ENCODE measurements around the gene LDLRAD2. TPM values are rescaled to one million over a fixed set of nuclear protein-coding genes. Genes with fewer than 3 reads are reported as not detected.
"Not testable (repeated sequence)": the region's sequence is repeated elsewhere in the genome, so short reads cannot be mapped to it uniquely, and the experiment has no call there.

Gene LDLRAD2
- total RNA-seq, 2 donors from 2014 or later: 0.08 TPM; not detected in 1

DNA sequence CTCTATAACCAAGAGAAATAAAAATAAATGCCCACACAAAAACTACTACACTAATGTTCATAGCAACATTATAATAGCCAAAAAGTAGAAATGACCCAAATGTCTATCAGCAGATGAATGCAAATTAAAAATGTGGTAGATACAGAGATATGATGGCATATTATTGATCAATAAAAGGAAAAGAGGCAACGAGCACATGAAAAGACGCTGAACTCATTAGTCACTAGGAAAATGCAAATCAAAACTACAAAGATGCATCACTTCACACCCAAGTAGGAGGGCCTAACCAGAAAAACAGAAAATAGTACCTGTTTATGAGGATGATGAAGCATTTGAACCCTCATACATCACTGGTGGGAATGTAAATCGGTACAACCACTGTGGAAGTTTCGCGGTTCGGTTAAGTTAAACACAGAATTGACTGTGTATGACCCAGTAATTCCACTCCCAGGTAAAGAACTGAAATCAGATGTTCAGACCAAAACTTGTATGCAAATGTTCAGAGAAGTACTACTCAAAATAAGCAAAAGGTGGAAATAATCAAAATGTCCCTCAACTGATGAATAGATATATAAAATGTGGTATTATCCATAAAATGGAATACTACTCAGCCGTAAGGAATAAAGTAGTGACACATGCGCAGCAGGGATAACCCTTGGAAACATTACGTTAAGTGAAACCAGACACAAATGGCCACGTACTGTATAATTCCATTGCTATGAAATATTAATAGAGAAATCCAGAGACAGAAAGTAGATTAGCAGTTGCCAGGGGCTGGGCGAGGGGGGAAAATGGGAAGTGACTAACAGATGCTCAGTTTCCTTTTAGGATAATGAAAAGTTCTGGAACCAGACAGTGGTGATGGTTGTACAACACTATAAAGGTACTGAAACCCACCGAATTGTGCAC lies 32.2 kb upstream of the LDLRAD2 start:
- peak in 1 of 2 donors; percentile 54 for DNase-seq (ENCODE audit: low spot score in 2 of 2)
- ATAC-seq: peak; percentile 59 to 74
- Mint-ChIP-seq H3K9me3 (no peaks in the 10 kb centered on the region), H3K27ac (peak overlapping the region; percentile 95 to 98), H3K36me3 (peaks cover 22 to 37% of the 10 kb centered on the region in 2 donors)

DNA sequence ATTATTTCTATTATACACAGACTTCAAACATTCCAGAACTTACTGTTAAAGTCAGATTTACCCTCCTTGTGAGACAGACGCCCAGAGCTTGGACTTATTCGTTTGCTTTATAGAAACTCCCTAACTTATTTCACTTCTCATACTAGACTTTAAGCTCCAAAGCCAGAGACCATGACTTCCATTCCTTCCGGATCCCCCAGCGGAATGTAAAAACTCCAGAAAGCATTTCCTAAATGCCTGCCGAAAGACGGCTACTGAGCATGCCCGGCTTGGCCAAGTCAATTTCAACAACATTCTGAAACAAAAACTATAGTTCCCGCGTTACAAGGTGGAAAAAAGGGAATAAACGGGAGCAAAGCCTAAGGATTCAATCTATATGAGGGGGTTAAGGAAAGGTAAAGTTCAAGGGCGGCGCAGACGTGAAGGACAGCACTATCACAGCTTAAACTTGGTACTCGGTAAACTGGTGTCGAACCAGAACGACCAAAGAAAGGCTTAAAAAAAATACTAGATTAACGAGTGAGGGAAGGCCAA lies 30.2 kb upstream of the LDLRAD2 start:
- Mint-ChIP-seq H3K36me3 (peaks cover 22 to 37% of the 10 kb centered on the region in 2 donors), H3K9me3 (no peaks in the 10 kb centered on the region), H3K27ac (peak overlapping the region; percentile 93 to 99)
- ATAC-seq: peak in 1 of 2 donors; percentile 6
- DNase-seq (ENCODE audit: low spot score in 2 of 2): peak in 1 of 2 donors; percentile 20

DNA sequence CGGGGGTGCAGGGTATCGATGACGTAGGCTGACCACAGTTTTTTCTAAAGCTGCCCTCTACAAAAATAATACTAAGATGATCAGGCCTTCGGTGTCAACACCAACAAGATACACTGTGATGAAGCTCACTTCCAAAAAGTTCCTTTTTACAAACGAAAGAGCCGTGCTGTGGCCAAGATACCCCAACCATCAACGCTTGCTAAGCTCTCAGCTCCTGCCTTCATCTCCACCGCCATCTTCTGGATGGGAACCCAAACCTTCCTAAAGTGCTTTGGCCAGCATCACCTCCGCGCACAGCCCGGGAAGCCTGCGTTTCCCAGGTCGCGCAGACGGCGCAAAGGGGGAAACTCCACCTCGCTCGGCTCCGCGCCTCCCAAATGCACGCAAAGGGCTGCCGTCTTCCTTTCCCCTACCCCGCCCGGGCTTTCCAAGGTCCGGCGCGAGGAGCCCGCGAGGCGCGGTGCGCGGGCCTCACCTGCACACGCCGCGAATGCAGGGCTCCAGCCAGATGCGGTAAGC lies 29.7 kb upstream of the LDLRAD2 start:
- Mint-ChIP-seq H3K9me3 (no peaks in the 10 kb centered on the region), H3K27ac (peak overlapping the region; percentile 93 to 99), H3K36me3 (peaks cover 19 to 33% of the 10 kb centered on the region in 2 donors)
- ATAC-seq: peak; percentile 12 to 15
- peak; percentile 53 to 71 for DNase-seq (ENCODE audit: low spot score in 2 of 2)

DNA sequence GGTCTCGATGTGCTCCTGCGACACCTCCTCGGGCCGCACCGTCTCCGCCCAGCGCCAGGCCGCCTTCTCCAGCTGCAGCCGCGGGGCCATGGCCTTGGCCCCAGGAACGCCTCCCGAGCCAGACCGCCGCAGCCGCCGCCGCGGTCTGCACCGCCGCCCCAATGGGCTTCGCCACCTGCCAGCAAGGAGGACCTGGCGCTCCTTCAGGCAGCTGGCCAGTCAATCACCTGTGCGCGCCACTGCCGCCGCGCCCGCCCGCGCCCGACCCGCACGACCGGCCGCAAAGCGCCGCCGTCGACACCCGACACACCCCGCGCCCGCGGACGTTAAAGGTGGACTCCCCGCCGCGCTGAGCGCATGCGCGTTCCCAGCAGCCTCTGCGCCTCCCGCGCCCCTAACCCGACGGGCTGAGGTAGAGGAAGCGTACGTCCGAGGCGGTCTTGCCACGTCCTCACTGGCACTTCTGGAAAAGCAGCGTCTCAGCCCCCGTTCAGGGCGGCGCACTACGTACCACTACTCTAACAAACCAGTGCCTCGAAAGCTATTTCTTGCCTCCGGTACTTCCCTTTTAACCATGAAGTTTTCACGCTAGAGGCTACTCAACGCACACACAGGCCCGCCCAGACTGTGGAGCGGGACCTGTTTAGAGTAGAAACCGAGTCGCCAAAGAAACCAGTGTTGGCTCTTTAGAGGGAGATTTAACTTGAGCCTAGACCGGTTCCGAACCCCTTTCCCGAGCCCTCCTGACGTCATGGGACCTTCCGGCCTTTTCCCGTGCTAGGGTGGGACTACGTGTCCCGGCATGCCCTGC lies 29.0 kb upstream of the LDLRAD2 start, which contains the start of gene USP48:
Gene USP48, minus strand, starts transcription at position 282 of the 811 bp plus-strand sequence. Its CDS starts 192 bp downstream, at position 90.
- ATAC-seq (peak; percentile 78 to 79), DNase-seq (ENCODE audit: low spot score in 2 of 2) (peak; percentile 97 to 98)
- Mint-ChIP-seq H3K27ac (peak within 1 kb of the TSS; percentile 99 to 100), H3K9me3 (no peaks in the 10 kb centered on the region), H3K36me3 (peaks cover 17 to 26% of the 10 kb centered on the region in 2 donors)

DNA sequence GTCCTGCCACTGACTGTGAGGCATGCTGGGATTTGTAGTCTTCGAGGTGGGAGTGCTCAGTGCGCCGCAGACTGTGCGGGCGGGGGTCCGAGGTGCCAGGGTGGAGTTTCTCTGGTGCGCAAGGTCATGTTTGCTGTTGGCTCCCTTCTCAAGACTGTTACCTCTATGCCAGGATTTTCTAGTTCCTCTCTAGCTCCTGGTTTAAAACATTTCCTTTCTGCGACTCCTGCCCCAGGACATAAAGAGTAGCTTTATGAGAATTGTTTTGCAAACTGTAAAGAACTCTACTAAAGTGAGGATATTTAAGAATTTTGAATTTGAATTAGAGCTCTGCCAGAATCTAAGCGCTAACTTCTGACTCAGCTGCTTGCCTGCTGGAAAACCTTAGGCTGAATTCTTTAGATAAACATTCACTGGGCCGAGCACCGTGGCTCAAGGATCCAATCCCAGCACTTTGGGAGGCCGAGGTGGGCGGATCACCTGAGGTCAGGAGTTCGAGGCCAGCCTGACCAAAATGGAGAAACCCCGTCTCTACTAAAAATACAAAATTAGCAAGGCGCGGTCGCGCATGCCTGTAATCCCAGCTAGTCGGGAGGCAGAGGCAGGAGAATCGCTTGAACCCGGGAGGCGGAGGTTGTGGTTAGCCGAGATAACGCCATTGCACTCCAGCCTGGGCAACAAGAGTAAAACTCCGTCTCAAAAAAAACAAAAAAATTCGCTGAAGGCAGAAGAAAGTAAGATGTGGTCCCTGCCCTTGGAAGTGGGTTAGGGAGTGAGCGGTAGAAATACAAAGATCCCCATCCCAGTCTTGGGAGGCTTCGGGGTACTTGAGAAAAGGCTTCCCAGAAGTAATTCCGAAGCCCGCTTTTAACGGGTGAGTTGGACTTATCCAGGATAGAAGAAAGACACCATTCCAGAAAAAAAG lies 28.1 kb upstream of the LDLRAD2 start:
- DNase-seq (ENCODE audit: low spot score in 2 of 2) (no peak), ATAC-seq (no peak)
- Mint-ChIP-seq H3K9me3 (no peaks in the 10 kb centered on the region), H3K36me3 (peaks cover 17 to 22% of the 10 kb centered on the region in 2 donors), H3K27ac (peak overlapping the region; percentile 99 to 100)

DNA sequence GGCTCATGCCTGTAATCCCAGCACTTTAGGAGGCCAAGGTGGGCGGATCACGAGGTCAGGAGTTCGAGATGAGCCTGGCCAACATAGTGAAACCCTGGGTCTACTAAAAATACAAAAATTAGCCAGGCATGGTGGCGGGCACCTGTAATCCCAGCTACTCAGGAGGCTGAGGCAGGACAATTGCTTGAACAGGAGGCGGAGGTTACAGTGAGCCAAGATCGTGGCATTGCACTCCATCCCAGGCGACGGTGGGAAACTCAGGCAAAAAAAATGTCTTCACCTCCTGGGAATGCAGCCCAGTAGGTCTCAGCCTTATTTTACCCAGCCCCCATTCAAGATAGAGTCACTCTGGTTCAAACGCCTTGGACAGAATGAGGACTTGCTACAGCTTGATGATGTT lies 26.3 kb upstream of the LDLRAD2 start:
- not testable (repeated sequence) for ATAC-seq; DNase-seq (ENCODE audit: low spot score in 2 of 2); H3K9me3 Mint-ChIP-seq; H3K27ac Mint-ChIP-seq
- H3K36me3 Mint-ChIP-seq: peaks cover 10 to 11% of the 10 kb centered on the region in 2 donors

DNA sequence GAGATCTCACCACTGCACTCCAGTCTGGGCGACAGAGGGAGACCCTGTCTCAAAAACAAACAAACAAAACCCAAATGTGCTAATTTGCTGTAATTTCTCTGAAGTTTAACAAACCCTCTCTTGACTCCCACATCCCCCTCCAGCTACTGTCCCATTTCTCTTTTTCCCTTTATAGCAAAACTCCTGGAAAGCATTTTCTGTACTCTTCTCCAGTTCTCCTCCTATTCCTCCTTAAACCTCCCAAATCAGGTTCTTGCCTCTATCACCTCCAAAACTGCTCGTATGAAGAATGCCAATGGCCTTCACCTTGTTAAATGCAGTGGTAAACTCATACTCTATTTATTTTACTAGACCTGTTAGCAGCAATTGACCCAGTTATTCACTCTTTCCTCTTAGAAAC lies 25.4 kb upstream of the LDLRAD2 start:
- H3K27ac Mint-ChIP-seq: no peak overlapping the region
- peaks cover 6 to 10% of the 10 kb centered on the region in 2 donors for H3K36me3 Mint-ChIP-seq
- ATAC-seq: no peak
- no peak for DNase-seq (ENCODE audit: low spot score in 2 of 2)
- H3K9me3 Mint-ChIP-seq: no peaks in the 10 kb centered on the region

DNA sequence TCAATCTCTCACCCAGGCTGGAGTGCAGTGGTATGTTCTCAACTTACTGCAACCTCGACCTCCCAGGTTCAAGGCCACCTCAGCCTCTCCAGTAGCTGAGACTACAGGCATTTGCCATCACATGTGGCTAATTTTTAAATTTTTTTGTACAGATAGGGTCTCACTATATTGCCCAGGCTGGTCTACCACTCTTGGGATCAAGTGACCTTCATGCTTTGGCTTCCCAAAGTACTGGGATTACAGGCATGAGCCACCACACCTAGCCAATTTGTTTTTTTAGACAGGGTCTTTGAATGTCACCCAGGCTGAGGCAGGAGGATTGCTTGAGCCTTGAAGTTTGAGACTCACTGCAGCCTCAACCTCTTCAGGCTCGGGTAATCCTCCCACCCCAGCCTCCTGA lies 19.0 kb upstream of the LDLRAD2 start:
- Mint-ChIP-seq H3K36me3 (peaks cover 0 to 10% of the 10 kb centered on the region in 2 donors), H3K9me3 (peaks cover 0 to 9% of the 10 kb centered on the region in 2 donors), H3K27ac (no peak overlapping the region)
- ATAC-seq (no peak), DNase-seq (ENCODE audit: low spot score in 2 of 2) (no peak)

DNA sequence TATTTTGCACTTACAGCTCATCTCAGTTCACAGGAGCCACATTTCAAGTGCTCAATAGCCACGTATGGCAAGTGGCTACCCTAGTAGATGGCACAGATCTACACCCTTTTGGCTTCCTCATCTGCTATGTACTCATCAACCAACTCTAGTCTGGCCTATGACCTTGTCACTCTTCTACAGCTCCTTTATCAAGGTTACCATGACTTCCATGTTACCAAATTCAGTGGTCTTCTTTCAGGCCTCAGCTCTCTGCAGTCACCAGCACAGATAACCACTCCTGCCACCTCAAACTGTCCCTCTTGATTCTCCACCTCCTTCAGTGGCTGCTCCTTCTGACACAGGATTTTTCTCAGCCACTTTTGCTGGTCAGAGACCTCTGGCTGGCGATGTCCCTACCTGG lies 17.4 kb upstream of the LDLRAD2 start:
- DNase-seq (ENCODE audit: low spot score in 2 of 2) (no peak), ATAC-seq (no peak)
- peaks cover 0 to 9% of the 10 kb centered on the region in 2 donors for H3K9me3 Mint-ChIP-seq
- H3K27ac Mint-ChIP-seq: no peak overlapping the region
- peaks cover 0 to 10% of the 10 kb centered on the region in 2 donors for H3K36me3 Mint-ChIP-seq

DNA sequence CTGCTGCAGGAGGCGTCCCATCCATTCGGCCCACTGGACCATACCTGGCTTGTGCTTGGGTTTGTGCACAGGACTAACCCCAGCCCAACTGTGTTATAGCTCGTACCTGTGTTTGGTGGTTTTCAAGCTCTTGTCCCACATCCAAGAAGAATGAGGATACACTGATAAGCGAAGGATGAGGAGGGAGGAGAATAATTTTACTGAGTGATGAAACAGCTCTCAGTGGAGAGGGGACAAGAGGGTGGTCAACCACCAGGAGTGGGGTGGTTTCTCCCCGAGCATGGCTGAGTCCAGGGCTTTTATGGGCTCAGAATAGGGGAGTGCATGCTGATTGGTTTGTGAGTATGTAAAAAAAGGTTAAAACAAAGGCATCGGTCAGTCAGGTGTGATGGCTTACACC lies 17.0 kb upstream of the LDLRAD2 start:
- peaks cover 0 to 9% of the 10 kb centered on the region in 2 donors for H3K9me3 Mint-ChIP-seq
- ATAC-seq: no peak
- DNase-seq (ENCODE audit: low spot score in 2 of 2): no peak

DNA sequence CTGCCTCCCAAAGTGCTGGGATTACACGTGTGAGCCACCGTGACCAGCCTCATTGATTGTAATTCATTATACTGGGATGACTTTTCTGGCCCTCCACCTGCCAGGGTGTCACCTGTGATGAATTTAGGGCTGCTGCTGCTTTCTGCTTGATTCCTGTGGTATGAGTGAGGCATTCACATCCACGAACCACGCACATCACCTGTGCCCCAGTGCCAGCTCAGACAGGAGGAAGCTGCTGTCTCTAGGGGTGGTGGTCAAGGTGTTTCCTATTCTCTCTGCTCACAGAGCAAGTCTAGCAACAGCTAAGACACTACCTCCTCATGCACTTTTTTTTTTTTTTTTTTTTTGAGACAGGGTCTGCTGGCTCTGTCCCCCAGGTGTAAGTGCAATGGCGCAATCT lies 12.3 kb upstream of the LDLRAD2 start:
- Mint-ChIP-seq H3K27ac (no peak overlapping the region), H3K9me3 (peaks cover 0 to 5% of the 10 kb centered on the region in 2 donors), H3K36me3 (peaks cover 0 to 6% of the 10 kb centered on the region in 2 donors)
- DNase-seq (ENCODE audit: low spot score in 2 of 2) (no peak), ATAC-seq (no peak)

More for the DNA sequence above, 17.0 kb upstream of the LDLRAD2 start:
- Mint-ChIP-seq H3K36me3 (peaks cover 0 to 10% of the 10 kb centered on the region in 2 donors), H3K27ac (no peak overlapping the region)

DNA sequence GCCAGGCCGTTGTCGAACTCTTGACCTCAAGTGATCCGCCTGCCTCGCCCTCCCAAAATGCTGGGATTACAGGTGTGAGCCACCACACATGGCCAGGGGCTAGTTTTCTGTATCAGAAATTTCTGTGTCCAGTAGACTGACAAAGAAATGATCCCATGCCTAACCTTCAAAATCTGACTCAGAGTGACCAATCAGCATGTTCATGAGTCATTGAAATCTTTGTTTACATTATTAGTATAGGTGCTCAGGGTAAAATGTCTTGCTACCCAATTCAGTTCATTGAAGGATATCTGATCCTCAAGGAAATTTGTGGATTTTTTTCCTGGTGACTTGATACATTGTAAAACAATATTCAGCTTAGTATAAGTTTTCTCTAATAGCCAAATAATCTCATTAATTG lies 11.0 kb upstream of the LDLRAD2 start:
- Mint-ChIP-seq H3K27ac (no peak overlapping the region), H3K36me3 (no peaks in the 10 kb centered on the region), H3K9me3 (no peaks in the 10 kb centered on the region)
- ATAC-seq (no peak), DNase-seq (ENCODE audit: low spot score in 2 of 2) (no peak)

DNA sequence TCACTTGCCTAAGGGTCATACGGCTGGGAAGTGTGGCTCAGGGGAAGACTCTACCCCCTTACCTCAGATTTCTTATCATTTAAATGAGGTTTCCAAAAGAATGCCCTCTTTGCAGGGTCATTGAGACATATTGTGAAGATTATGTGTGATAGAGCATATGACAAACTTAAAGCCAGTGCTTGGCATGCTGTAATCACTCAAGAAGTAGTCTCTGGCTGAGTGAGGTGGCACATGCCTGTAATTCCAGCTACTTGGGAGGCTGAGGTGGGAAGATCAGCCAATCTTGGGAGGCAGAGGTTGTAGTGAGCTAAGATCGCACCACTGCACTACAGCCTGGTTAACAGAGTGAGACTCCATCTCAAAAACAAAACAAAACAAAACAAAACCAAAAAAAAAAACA lies 7.5 kb upstream of the LDLRAD2 start:
- Mint-ChIP-seq H3K36me3 (no peaks in the 10 kb centered on the region), H3K27ac (no peak overlapping the region), H3K9me3 (no peaks in the 10 kb centered on the region)
- no peak for ATAC-seq
- no peak for DNase-seq (ENCODE audit: low spot score in 2 of 2)

DNA sequence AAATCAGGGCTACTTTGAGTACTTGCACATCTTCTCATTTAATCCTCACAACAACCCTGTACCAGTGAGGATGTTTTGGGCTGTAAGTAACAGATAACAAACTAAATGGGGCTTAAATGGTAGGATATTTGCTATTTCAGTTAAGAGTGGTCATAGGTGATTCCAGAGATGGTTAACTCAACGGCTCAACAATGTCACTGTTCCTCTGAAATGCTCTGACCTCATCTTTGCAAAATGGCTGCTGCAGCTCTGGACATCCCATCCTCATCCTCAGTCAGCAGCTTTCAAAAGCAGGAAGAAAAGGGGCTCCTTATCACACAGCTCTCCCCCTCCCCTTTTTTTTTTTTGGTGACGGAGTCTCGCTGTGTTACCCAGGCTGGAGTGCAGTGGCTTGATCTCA lies 1.5 kb downstream of the LDLRAD2 start:
- no peak overlapping the region for H3K27ac Mint-ChIP-seq
- ATAC-seq (no peak), DNase-seq (ENCODE audit: low spot score in 2 of 2) (no peak)
- H3K9me3 Mint-ChIP-seq: no peaks in the 10 kb centered on the region
- H3K36me3 Mint-ChIP-seq: no peaks in the 10 kb centered on the region

DNA sequence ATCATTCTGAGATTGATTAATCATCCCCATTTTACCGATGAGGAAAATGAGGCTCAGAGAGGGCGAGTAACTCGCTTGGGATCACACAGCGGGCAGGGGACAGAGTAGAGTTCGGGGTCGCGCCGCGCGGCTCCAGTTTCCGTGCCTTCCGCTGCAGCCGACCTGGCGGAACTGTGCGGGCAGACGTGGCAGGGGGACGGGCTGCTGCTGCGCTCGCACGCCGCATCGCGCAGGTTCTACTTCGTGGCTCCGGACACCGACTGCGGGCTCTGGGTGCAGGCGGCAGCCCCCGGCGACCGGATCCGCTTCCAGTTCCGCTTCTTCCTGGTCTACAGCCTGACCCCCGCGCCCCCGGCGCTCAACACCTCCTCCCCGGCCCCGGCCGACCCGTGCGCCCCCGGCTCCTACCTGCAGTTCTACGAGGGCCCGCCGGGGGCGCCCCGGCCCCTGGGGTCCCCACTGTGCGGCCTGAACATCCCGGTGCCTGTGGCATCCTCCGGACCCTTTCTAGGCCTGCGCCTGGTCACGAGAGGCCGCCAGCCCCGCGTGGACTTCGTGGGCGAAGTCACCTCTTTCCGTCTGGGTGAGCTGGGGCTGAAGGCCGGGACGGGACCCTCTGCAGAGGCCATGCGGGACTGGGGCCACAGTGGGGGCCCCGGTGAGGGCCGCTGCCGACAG lies 2.3 kb downstream of the LDLRAD2 start:
- H3K27ac Mint-ChIP-seq: no peak overlapping the region
- DNase-seq (ENCODE audit: low spot score in 2 of 2) (peak in 1 of 2 donors; percentile 60), ATAC-seq (peak; percentile 60 to 83)
- H3K9me3 Mint-ChIP-seq: no peaks in the 10 kb centered on the region
- no peaks in the 10 kb centered on the region for H3K36me3 Mint-ChIP-seq

Data from activated naive CD4-positive, alpha-beta T cell treated with anti-CD3 and anti-CD28 coated beads, Interleukin-2, amount 50 U/mL, for 72 hours (primary cell).